ENCODE data around the gene ADCY9. TPM values are rescaled to one million over a fixed set of nuclear protein-coding genes. Genes with fewer than 3 reads are reported as not detected.
A peak's percentile ranks its signal among the peaks of the same experiment; 100 is the strongest.

The ADCY9 gene
- total RNA-seq, 3 donors from 2014 or later: 10.9 to 14.4 (median 12.0) TPM

DNA sequence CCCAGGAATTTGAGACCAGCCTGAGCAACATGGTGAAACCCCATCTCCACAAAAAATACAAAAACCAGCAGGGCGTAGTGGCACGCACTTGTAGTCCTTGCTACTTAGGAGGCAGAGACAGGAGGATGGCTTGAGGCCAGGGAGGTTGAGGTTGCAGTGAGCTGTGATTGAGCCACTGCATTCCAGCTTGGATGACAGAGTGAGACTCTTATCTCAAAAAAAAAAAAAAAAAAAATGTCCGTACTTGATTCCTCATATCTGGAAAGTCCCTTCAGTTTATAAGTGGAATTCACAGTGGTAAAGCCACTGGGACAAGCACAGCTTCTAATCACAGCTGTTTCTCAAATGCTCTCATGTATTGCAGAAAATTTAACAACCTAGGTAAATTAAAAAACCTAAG lies 157.1 kb downstream of the ADCY9 start:
- Histone ChIP-seq H3K4me1 (no peaks in the 10 kb centered on the region), H3K27me3 (no peaks in the 10 kb centered on the region), H3K36me3 (no peaks in the 10 kb centered on the region), H3K27ac (no peak overlapping the region), H3K4me3 (no peak overlapping the region), H3K9me3 (no peaks in the 10 kb centered on the region)
- no peak for TF ChIP-seq POLR2A (IDR thresholded peaks at IDR 0.05)
- intact Hi-C loops (cut with DNase I; ENCODE audit: low total_unique reads): no loop called here
- DNase-seq (ENCODE audit: low spot score in 2 of 2): no peak

GRCh38 chr16:3957344-3957980 lies 158.8 kb downstream of the ADCY9 start:
- H3K27me3 ChIP-seq: no peaks in the 10 kb centered on the region
- DNase-seq (ENCODE audit: low spot score in 2 of 2): no peak
- no peak overlapping the region for H3K27ac ChIP-seq
- H3K36me3 ChIP-seq: no peaks in the 10 kb centered on the region
- H3K9me3 ChIP-seq: no peaks in the 10 kb centered on the region
- peak overlapping the region in 2 of 3 donors; percentile 29 to 46 for H3K4me3 ChIP-seq
- no peaks in the 10 kb centered on the region for H3K4me1 ChIP-seq
- TF ChIP-seq CTCF (IDR thresholded peaks at IDR 0.05): no peak
- no peak for TF ChIP-seq POLR2A (IDR thresholded peaks at IDR 0.05)
- no peak for TF ChIP-seq POLR2AphosphoS5 (IDR thresholded peaks at IDR 0.05)
- intact Hi-C loops (cut with DNase I; ENCODE audit: low total_unique reads): no loop called here

GRCh38 chr16:3954411-3954921 lies 161.8 kb downstream of the ADCY9 start:
- H3K27ac ChIP-seq: no peak overlapping the region
- no peak overlapping the region for H3K4me3 ChIP-seq
- TF ChIP-seq POLR2AphosphoS5 (IDR thresholded peaks at IDR 0.05): no peak
- no peak for TF ChIP-seq CTCF (IDR thresholded peaks at IDR 0.05)
- TF ChIP-seq POLR2A (IDR thresholded peaks at IDR 0.05): no peak
- H3K9me3 ChIP-seq: no peaks in the 10 kb centered on the region
- no peaks in the 10 kb centered on the region for H3K4me1 ChIP-seq
- intact Hi-C loops (cut with DNase I; ENCODE audit: low total_unique reads): no loop called here
- no peak for DNase-seq (ENCODE audit: low spot score in 2 of 2)
- no peaks in the 10 kb centered on the region for H3K27me3 ChIP-seq
- H3K36me3 ChIP-seq: no peaks in the 10 kb centered on the region

DNA sequence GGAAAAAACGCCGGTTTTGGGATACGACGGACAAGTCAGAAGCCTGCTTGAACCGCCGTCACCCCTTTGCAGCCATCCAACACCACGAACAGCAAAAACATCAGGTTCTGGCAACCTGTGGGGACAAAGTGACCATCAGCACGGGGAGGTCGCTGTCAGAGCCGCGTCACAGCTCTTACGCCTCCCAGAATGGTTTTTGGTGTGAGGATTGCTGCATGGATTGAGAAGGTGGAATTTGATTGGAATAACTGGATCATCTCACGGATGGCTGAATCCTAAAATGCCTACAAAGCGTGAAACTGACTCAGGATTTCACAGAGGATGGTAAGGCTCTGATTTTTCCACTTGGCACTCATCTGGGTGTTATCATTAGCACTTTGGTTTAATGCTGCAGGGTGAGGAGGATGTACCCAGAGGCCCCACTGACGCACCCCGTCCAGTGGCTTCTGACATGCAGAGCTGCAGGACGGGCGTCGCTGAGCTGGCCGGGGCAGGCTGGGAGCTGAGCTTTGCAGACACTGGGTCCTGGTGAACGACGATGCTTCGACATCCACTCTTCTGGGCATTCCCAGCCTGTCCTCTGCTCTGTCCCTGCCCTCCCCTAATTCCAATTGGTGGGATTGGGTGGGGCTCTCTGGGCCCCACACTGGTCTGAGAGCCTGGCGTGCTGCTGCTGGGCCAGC lies 162.4 kb downstream of the ADCY9 start:
- intact Hi-C loops (cut with DNase I; ENCODE audit: low total_unique reads): no loop called here
- no peaks in the 10 kb centered on the region for H3K9me3 ChIP-seq
- no peaks in the 10 kb centered on the region for H3K4me1 ChIP-seq
- DNase-seq (ENCODE audit: low spot score in 2 of 2): no peak
- H3K36me3 ChIP-seq: no peaks in the 10 kb centered on the region
- H3K27ac ChIP-seq: no peak overlapping the region
- no peaks in the 10 kb centered on the region for H3K27me3 ChIP-seq
- no peak overlapping the region for H3K4me3 ChIP-seq
- TF ChIP-seq CTCF (IDR thresholded peaks at IDR 0.05): no peak
- no peak for TF ChIP-seq POLR2AphosphoS5 (IDR thresholded peaks at IDR 0.05)
- no peak for TF ChIP-seq POLR2A (IDR thresholded peaks at IDR 0.05)

GRCh38 chr16:3952737-3953131 lies 163.5 kb downstream of the ADCY9 start:
- intact Hi-C loops (cut with DNase I; ENCODE audit: low total_unique reads): no loop called here

More at GRCh38 chr16:3952737-3953131, 163.5 kb downstream of the ADCY9 start:
- no peaks in the 10 kb centered on the region for H3K36me3 ChIP-seq
- peak overlapping the region in 1 of 2 donors; percentile 61 for H3K27ac ChIP-seq
- TF ChIP-seq POLR2AphosphoS5 (IDR thresholded peaks at IDR 0.05) (peak in 1 of 3 donors; percentile 38), POLR2A (IDR thresholded peaks at IDR 0.05) (no peak), CTCF (IDR thresholded peaks at IDR 0.05) (no peak)
- no peaks in the 10 kb centered on the region for H3K4me1 ChIP-seq
- no peak for DNase-seq (ENCODE audit: low spot score in 2 of 2)
- H3K9me3 ChIP-seq: no peaks in the 10 kb centered on the region
- H3K27me3 ChIP-seq: no peaks in the 10 kb centered on the region
- no peak overlapping the region for H3K4me3 ChIP-seq

Measured in breast epithelium (tissue), 4 donors.